ENCODE data around the gene DMRTA1. TPM values are rescaled to one million over a fixed set of nuclear protein-coding genes. Genes with fewer than 3 reads are reported as not detected.

Gene DMRTA1
- total and polyA plus RNA-seq, 2 donors from 2014 or later: 2.3 to 2.6 TPM

DNA sequence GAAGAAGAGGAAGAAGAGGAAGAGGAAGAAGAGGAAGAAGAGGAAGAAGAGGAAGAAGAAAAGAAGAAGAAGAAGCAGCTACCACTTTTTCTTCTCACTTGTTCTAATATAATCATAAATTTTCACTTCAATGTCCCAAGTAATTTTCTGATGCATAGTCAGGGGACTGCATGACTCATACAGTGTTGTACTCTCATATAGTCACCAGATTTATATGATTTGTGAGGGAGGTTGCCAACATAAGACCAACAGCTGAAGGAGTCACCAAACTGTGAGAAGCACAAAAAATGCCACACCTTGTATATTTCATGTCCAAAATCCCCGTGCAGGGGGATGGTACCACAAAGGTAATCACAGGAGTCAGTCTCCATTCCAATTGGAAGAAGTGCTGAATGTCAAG is 32.7 kb upstream of the DMRTA1 start:
- Histone ChIP-seq H3K4me3 (ENCODE audit: low read length in 3 of 3) (no peak overlapping the region), H3K9me3 (ENCODE audit: control insufficient read depth in 2 of 3, insufficient read depth in 1 of 3, low read length in 3 of 3) (no peaks in the 10 kb centered on the region), H3K4me1 (ENCODE audit: control insufficient read depth in 2 of 3, insufficient read depth in 2 of 3, low read depth in 1 of 3, low read length in 3 of 3) (no peaks in the 10 kb centered on the region), H3K36me3 (ENCODE audit: control insufficient read depth in 2 of 3, insufficient read depth in 3 of 3, low read length in 3 of 3) (no peaks in the 10 kb centered on the region), H3K27me3 (ENCODE audit: control insufficient read depth, insufficient read depth, low read length) (no peaks in the 10 kb centered on the region), H3K9ac (ENCODE audit: low read length in 3 of 3) (no peak overlapping the region), H3K27ac (ENCODE audit: low read depth in 2 of 2, low read length in 2 of 2) (no peak overlapping the region)
- TF ChIP-seq, protein P1, sequence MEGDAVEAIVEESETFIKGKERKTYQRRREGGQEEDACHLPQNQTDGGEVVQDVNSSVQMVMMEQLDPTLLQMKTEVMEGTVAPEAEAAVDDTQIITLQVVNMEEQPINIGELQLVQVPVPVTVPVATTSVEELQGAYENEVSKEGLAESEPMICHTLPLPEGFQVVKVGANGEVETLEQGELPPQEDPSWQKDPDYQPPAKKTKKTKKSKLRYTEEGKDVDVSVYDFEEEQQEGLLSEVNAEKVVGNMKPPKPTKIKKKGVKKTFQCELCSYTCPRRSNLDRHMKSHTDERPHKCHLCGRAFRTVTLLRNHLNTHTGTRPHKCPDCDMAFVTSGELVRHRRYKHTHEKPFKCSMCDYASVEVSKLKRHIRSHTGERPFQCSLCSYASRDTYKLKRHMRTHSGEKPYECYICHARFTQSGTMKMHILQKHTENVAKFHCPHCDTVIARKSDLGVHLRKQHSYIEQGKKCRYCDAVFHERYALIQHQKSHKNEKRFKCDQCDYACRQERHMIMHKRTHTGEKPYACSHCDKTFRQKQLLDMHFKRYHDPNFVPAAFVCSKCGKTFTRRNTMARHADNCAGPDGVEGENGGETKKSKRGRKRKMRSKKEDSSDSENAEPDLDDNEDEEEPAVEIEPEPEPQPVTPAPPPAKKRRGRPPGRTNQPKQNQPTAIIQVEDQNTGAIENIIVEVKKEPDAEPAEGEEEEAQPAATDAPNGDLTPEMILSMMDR (IDR thresholded peaks at IDR 0.05; ENCODE audit: borderline replicate concordance, extremely low read depth, insufficient read depth): no peak
- FAIRE-seq (no peak), DNase-seq (no peak)
- intact Hi-C loops (cut with DNase I): no loop called here

DNA sequence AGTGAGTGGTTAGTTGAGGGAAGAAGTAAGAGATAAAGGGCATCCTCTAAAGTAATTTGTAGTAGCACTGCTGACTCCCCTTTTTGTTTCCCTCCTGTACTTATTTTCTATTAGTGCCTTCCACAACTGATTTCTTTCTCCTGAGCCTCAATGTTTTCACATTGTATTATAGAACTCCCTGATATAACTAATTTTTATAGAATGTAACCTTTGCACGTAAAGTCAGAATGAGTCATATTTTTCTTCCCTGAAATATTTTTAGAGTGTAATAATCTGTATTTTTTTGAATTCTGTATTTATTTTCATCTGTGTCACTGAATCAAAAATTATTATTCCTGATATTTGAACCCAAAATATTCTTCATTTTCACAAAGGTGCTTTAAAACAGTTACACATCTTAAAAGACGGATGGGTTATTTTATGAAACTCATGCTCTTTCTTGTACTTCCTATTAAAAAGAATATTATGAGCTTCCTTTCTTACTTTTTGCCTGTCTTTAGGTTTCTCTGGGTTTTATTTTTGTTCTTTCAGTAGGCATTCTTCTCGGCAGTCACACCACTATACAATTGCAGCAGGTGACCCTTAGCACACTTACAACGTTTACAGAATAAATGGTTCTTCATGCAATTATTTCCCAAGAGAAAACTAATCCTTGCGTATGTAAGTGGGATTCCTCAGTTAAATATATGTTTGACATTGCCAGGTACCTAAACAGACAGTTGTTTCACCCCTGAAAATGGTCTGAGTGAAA is 30.5 kb upstream of the DMRTA1 start:
- TF ChIP-seq, protein P1 (IDR thresholded peaks at IDR 0.05; ENCODE audit: borderline replicate concordance, extremely low read depth, insufficient read depth): no peak
- Histone ChIP-seq H3K4me3 (ENCODE audit: low read length in 3 of 3) (no peak overlapping the region), H3K4me1 (ENCODE audit: control insufficient read depth in 2 of 3, insufficient read depth in 2 of 3, low read depth in 1 of 3, low read length in 3 of 3) (no peaks in the 10 kb centered on the region), H3K36me3 (ENCODE audit: control insufficient read depth in 2 of 3, insufficient read depth in 3 of 3, low read length in 3 of 3) (no peaks in the 10 kb centered on the region), H3K27ac (ENCODE audit: low read depth in 2 of 2, low read length in 2 of 2) (no peak overlapping the region), H3K9ac (ENCODE audit: low read length in 3 of 3) (no peak overlapping the region), H3K9me3 (ENCODE audit: control insufficient read depth in 2 of 3, insufficient read depth in 1 of 3, low read length in 3 of 3) (no peaks in the 10 kb centered on the region), H3K27me3 (ENCODE audit: control insufficient read depth, insufficient read depth, low read length) (no peaks in the 10 kb centered on the region)
- intact Hi-C loops (cut with DNase I): no loop called here
- FAIRE-seq: no peak
- no peak for DNase-seq

DNA sequence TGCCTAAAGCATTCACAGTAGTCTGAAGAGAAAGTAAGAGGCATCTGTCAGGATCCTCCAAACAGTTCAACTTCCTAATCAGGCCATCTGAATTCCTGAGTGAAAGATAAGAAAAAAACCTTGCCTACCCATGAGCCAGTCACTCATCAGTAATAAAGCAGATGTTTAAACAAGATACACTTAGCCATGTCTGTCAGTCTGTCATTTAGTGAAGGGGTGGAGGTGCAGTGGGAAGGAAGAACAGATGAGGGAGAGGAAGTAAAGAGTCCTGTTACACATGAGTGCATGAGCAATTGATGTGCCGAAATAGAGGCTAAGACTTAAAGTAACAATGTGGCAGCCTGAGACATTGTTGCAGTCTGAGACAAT is 29.9 kb upstream of the DMRTA1 start:
- Histone ChIP-seq H3K27me3 (ENCODE audit: control insufficient read depth, insufficient read depth, low read length) (no peaks in the 10 kb centered on the region), H3K9me3 (ENCODE audit: control insufficient read depth in 2 of 3, insufficient read depth in 1 of 3, low read length in 3 of 3) (no peaks in the 10 kb centered on the region), H3K9ac (ENCODE audit: low read length in 3 of 3) (no peak overlapping the region), H3K27ac (ENCODE audit: low read depth in 2 of 2, low read length in 2 of 2) (no peak overlapping the region), H3K4me1 (ENCODE audit: control insufficient read depth in 2 of 3, insufficient read depth in 2 of 3, low read depth in 1 of 3, low read length in 3 of 3) (no peaks in the 10 kb centered on the region), H3K4me3 (ENCODE audit: low read length in 3 of 3) (no peak overlapping the region), H3K36me3 (ENCODE audit: control insufficient read depth in 2 of 3, insufficient read depth in 3 of 3, low read length in 3 of 3) (no peaks in the 10 kb centered on the region)
- TF ChIP-seq, protein P1 (IDR thresholded peaks at IDR 0.05; ENCODE audit: borderline replicate concordance, extremely low read depth, insufficient read depth): no peak
- DNase-seq (no peak), FAIRE-seq (no peak)
- intact Hi-C loops (cut with DNase I): no loop called here

DNA sequence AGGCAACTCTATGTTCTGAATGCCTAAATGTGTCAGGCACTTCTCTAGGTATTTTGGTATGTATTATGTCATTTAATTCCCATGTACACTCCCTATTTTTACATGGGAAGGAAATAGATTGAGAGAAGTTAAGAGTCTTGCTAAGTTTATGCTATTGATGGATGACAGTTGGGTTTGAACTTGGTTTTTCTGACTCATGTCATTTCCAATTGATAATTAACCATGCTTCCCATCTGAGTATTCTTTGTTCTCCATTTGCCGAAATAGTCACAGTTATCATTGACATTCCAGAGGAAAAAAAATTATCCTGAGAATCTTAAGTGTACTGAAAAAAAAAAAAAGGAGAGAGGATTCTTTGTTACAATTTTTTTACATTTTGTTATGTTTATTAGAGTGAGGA is 23.1 kb upstream of the DMRTA1 start:
- no peaks in the 10 kb centered on the region for H3K4me1 ChIP-seq (ENCODE audit: control insufficient read depth in 2 of 3, insufficient read depth in 2 of 3, low read depth in 1 of 3, low read length in 3 of 3)
- no peaks in the 10 kb centered on the region for H3K27me3 ChIP-seq (ENCODE audit: control insufficient read depth, insufficient read depth, low read length)
- no peak overlapping the region for H3K4me3 ChIP-seq (ENCODE audit: low read length in 3 of 3)
- H3K9me3 ChIP-seq (ENCODE audit: control insufficient read depth in 2 of 3, insufficient read depth in 1 of 3, low read length in 3 of 3): no peaks in the 10 kb centered on the region
- no peaks in the 10 kb centered on the region for H3K36me3 ChIP-seq (ENCODE audit: control insufficient read depth in 2 of 3, insufficient read depth in 3 of 3, low read length in 3 of 3)
- TF ChIP-seq, protein P1 (IDR thresholded peaks at IDR 0.05; ENCODE audit: borderline replicate concordance, extremely low read depth, insufficient read depth): no peak
- intact Hi-C loops (cut with DNase I): no loop called here
- FAIRE-seq: no peak
- DNase-seq: no peak
- H3K9ac ChIP-seq (ENCODE audit: low read length in 3 of 3): no peak overlapping the region
- H3K27ac ChIP-seq (ENCODE audit: low read depth in 2 of 2, low read length in 2 of 2): no peak overlapping the region

Data from kidney (tissue), 14 donors.